RCC 7860 (cell line): ENCODE results near the gene ANKRD33B.
"Not testable (repeated sequence)": the region's sequence is repeated elsewhere in the genome, so short reads cannot be mapped to it uniquely, and the experiment has no call there.

Experiments used
- DNase-seq: peaks from one replicate; pipeline ENCODE4 v3.0.0-alpha.2; 2015; ENCODE audit warnings: low spot score
- FAIRE-seq: peaks from 2 replicates; lab custom pipeline; 2012; peaks lifted over from hg19 to GRCh38; lab: Jason Lieb, UNC

The ANKRD33B gene

GRCh38 chr5:10611290-10611689 is 47.4 kb downstream of the ANKRD33B start:
- DNase-seq (no peak), FAIRE-seq (no peak)

- FAIRE-seq (no peak), DNase-seq (no peak)
Measured at GRCh38 chr5:10612251-10612650, 48.4 kb downstream of the ANKRD33B start.

GRCh38 chr5:10615693-10616092 is 51.8 kb downstream of the ANKRD33B start:
- FAIRE-seq (no peak), DNase-seq (no peak)

- FAIRE-seq (no peak), DNase-seq (no peak)
Measured at GRCh38 chr5:10617103-10617502, 53.2 kb downstream of the ANKRD33B start.

- FAIRE-seq = no peak
Measured at GRCh38 chr5:10618311-10618710, 54.4 kb downstream of the ANKRD33B start.

GRCh38 chr5:10619649-10620048 is 55.8 kb downstream of the ANKRD33B start:
- FAIRE-seq (no peak), DNase-seq (no peak)

More at GRCh38 chr5:10618311-10618710, 54.4 kb downstream of the ANKRD33B start:
- no peak for DNase-seq

- DNase-seq (no peak), FAIRE-seq (no peak)
Measured at GRCh38 chr5:10620346-10620745, 56.5 kb downstream of the ANKRD33B start.

- DNase-seq (no peak), FAIRE-seq (no peak)
Measured at GRCh38 chr5:10621832-10622231, 58.0 kb downstream of the ANKRD33B start.

GRCh38 chr5:10622810-10623209 is 58.9 kb downstream of the ANKRD33B start:
- DNase-seq = no peak
- FAIRE-seq = no peak

GRCh38 chr5:10623305-10623910 is 59.5 kb downstream of the ANKRD33B start:
- no peak for FAIRE-seq
- DNase-seq = no peak

- DNase-seq = no peak
- no peak for FAIRE-seq
Measured at GRCh38 chr5:10624206-10624605, 60.3 kb downstream of the ANKRD33B start.

GRCh38 chr5:10624679-10625078 is 60.8 kb downstream of the ANKRD33B start:
- DNase-seq = no peak
- FAIRE-seq = no peak

- FAIRE-seq = no peak
- no peak for DNase-seq
Measured at GRCh38 chr5:10625700-10626472, 62.0 kb downstream of the ANKRD33B start.

- no peak for FAIRE-seq
- DNase-seq = no peak
Measured at GRCh38 chr5:10626473-10627013, 62.7 kb downstream of the ANKRD33B start.

GRCh38 chr5:10627160-10627701 is 63.4 kb downstream of the ANKRD33B start:
- FAIRE-seq (no peak), DNase-seq (no peak)

- FAIRE-seq = no peak
Measured at GRCh38 chr5:10628601-10629000, 64.7 kb downstream of the ANKRD33B start.

GRCh38 chr5:10629682-10630081 is 65.8 kb downstream of the ANKRD33B start:
- no peak for FAIRE-seq

More at GRCh38 chr5:10628601-10629000, 64.7 kb downstream of the ANKRD33B start:
- no peak for DNase-seq

GRCh38 chr5:10630126-10630525 is 66.3 kb downstream of the ANKRD33B start:
- FAIRE-seq = no peak
- no peak for DNase-seq

More at GRCh38 chr5:10629682-10630081, 65.8 kb downstream of the ANKRD33B start:
- DNase-seq = no peak

- not testable (repeated sequence) for FAIRE-seq, DNase-seq
Measured at GRCh38 chr5:10630744-10631143, 66.9 kb downstream of the ANKRD33B start.

GRCh38 chr5:10631316-10631996 is 67.6 kb downstream of the ANKRD33B start:
- no peak for FAIRE-seq
- no peak for DNase-seq

- DNase-seq = peak; percentile 84
- peak; percentile 70 for FAIRE-seq
Measured at GRCh38 chr5:10632110-10632761, 68.4 kb downstream of the ANKRD33B start.
